Skin epidermis (tissue), 12 donors: ENCODE results near the gene TAGLN.
"Not testable (repeated sequence)": the region's sequence is repeated elsewhere in the genome, so short reads cannot be mapped to it uniquely, and the experiment has no call there.

Experiments
- H3K27ac ChIP-seq, 21 experiments: fragments of 200-600 bp; sonication (generic) in 11 of 21; one replicate each; pipeline ENCODE4 v1.5.0; 2020; ENCODE audit warnings: mild to moderate bottlenecking in 3 of 21, inconsistent platforms in 2 of 21, moderate library complexity in 2 of 21
- H3K4me3 ChIP-seq, 7 experiments: fragments of 200-600 bp; sonication (generic) in 2 of 7; one replicate each; pipeline ENCODE4 v1.5.0; 2020; ENCODE audit warnings: inconsistent platforms in 2 of 7, mild to moderate bottlenecking in 2 of 7, moderate library complexity in 1 of 7

TAGLN gene

DNA sequence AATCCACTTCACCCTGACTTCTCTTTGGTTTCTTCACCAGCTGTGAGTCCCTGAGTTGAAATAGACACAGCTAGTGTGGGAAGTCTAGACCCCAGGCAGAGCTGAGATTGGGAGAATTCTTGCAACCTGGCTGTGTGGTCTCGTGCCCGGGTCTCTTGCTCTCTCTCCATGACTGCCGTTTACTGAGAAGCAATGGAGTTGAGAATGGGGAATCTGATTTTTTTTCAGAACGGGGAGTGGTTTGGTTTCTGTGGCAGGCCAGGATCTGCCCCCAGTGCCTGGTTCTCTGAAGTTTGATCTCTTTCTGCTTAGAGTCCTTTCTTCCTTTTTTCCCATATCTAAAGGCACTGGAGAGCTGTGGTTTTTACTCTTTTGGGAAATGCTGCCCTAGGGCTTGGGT is 19.1 kb upstream of the TAGLN start:
- H3K27ac ChIP-seq = peak overlapping the region in 20 of 21 experiments; percentile 48 to 99 (median 94)

GRCh38 chr11:117180661-117181585 is 18.2 kb upstream of the TAGLN start:
- no peak overlapping the region for H3K4me3 ChIP-seq
- H3K27ac ChIP-seq = peak overlapping the region in 12 of 21 experiments; percentile 9 to 98 (median 94)

More for the DNA sequence above, 19.1 kb upstream of the TAGLN start:
- H3K4me3 ChIP-seq = peak overlapping the region in 6 of 7 experiments; percentile 52 to 99 (median 92)

DNA sequence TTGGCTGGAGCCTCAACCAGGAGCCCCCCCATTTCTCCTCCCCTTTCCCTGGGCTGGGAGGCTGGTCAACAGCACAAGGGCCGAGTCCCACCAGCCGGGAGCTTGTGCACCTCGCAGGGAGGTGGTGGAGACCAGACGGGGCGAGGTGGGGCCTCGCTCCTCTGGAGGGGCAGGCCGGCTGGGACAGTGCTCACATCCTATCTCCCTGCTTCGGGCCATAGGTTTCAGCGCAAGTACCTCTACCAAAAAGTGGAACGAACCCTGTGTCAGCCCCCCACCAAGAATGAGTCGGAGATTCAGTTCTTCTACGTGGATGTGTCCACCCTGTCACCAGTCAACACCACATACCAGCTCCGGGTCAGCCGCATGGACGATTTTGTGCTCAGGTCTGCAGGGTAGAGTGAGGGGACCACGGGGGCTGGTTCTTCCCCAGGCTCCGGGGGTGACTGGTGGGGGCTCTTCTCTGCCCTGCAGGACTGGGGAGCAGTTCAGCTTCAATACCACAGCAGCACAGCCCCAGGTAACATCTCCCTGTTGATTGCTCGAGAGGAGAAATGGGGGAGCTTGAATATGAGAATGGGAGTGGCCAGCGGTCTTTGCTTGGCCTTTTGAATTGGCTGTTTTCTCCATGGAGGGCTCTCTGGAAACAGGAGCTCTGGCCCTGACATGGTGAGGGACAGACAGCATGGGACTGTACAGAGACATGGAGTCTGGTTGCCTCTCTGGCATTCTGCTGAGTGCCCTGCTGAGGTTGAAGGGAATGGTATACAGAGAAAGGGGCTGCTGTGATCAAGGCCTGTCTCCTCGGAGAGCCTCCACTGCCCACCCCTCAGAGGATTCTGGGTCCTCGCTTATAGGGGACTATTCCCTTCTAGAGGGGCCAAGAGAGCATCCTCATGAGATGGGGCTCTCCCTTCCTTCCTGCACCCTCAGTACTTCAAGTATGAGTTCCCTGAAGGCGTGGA is 17.3 kb upstream of the TAGLN start:
- H3K4me3 ChIP-seq = no peak overlapping the region
- H3K27ac ChIP-seq = peak overlapping the region in 1 of 21 experiments; percentile 8

DNA sequence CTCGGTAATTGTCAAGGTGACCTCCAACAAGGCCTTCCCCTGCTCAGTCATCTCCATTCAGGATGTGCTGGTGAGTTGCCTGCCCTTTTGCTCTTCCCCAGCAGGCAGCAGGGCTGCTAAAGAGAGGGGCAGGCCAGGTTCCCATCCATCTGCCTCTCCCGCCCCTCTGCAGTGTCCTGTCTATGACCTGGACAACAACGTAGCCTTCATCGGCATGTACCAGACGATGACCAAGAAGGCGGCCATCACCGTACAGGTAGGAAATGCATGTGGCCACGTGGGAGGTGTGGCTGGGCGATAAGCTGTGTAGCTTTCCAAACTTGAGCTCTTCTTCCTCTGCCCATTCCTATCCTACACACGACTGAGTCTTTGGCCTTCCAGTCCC is 16.6 kb upstream of the TAGLN start:
- Histone ChIP-seq H3K4me3 (no peak overlapping the region), H3K27ac (no peak overlapping the region)

DNA sequence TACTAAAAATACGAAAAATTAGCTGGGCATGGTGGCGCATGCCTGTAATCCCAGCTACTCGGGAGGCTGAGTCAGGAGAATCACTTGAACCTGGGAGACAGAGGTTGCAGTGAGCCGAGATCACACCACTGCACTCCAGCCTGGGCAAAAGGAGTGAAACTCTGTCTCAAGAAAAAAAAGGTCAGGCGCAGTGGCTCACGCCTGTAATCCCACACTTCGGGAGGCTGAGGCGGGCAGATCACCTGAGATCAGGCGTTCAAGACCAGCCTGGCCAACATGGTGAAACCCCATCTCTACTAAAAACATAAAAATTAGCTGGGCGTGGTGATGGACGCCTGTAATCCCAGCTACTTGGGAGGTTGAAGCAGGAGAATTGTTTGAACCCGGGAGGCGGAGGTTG is 16.0 kb upstream of the TAGLN start:
- H3K27ac ChIP-seq = peak overlapping the region in 1 of 21 experiments; percentile 35
- not testable (repeated sequence) for H3K4me3 ChIP-seq

GRCh38 chr11:117183724-117184349 is 15.3 kb upstream of the TAGLN start:
- peak overlapping the region in 1 of 21 experiments; percentile 35 for H3K27ac ChIP-seq
- H3K4me3 ChIP-seq = no peak overlapping the region

DNA sequence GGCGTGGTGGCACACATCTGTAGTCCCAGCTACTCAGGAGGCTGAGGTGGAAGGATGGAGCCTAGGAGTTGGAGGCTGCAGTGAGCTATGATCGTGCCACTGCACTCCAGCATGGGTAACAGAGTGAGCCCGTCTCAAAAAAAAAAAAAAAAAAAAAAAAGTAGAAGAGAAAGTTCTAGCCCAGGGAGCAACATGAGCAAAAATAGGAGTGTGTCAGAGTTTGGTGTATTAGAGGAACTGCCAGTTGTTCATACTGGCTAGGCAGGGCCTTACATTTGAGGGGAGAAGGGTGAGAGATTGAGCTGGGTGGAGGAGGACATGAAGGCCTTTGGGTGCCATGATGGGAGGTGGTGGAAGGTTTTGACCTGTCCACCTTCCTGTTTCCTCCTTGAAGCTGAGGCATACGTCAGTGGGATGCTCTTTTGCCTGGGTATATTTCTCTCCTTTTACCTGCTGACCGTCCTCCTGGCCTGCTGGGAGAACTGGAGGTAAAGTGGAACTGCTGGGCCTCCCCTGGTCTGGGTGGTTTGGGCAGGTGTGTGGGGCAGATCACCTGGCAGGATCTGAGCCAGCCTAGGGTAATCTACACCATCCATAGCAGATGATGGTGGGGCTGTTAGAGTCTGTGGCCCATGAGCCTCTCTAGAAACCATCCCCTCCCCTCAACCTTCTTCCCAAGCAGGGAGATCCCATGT is 13.3 kb upstream of the TAGLN start:
- peak overlapping the region in 9 of 21 experiments; percentile 13 to 73 (median 42) for H3K27ac ChIP-seq
- H3K4me3 ChIP-seq = no peak overlapping the region

DNA sequence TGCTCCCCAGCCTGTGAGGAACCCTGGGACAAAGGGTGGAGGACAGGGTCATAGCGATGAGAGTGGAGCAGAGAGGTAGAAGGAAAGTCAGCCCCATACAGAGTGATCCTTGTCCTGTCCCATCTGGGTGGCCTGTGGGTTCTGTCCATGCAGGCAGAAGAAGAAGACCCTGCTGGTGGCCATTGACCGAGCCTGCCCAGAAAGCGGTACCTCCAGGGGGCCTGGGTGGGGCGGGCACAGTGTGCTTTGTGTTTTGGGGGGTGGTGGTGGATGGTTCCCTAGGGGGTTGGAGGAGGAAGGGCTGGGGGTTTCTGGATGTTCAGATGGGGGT is 12.8 kb upstream of the TAGLN start:
- Histone ChIP-seq H3K27ac (peak overlapping the region in 9 of 21 experiments; percentile 13 to 73 (median 42)), H3K4me3 (no peak overlapping the region)

DNA sequence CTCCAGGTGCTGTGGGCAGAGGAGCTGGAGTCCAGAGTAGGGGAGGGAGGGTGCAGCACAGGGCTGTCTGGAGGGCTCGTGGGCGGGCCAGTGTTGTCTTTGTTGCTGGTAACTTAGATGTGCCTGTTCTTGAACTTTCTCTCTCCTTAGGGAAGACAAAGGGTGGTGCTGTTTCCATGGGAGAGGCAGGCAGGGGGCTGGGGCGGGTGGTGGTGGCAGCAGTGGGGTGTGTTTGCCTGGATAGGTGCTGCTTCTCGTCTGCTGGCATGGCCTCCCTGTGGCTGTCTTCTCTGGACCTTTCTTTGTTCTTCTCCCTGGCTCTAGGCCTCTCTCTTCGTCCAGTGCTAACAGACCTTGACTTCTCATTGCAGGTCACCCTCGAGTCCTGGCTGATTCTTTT is 12.2 kb upstream of the TAGLN start:
- H3K4me3 ChIP-seq = no peak overlapping the region
- peak overlapping the region in 7 of 21 experiments; percentile 0 to 52 (median 42) for H3K27ac ChIP-seq

DNA sequence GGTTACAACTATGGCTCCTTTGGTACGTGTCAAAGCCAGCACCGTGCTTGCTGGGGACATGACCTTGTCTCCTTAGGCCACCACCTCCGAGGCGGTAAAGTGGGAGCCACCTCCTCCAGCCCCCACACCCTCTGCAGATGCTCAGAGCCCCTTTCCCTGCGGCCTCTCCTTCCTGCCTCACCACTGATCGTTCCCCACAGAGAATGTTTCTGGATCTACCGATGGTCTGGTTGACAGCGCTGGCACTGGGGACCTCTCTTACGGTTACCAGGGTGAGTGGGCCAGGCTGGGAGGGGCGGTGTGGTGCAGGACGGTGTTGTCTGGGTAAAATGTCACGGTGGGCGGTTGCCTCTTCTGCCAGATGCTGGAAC is 11.8 kb upstream of the TAGLN start:
- peak overlapping the region in 4 of 21 experiments; percentile 0 to 50 (median 22) for H3K27ac ChIP-seq
- no peak overlapping the region for H3K4me3 ChIP-seq

DNA sequence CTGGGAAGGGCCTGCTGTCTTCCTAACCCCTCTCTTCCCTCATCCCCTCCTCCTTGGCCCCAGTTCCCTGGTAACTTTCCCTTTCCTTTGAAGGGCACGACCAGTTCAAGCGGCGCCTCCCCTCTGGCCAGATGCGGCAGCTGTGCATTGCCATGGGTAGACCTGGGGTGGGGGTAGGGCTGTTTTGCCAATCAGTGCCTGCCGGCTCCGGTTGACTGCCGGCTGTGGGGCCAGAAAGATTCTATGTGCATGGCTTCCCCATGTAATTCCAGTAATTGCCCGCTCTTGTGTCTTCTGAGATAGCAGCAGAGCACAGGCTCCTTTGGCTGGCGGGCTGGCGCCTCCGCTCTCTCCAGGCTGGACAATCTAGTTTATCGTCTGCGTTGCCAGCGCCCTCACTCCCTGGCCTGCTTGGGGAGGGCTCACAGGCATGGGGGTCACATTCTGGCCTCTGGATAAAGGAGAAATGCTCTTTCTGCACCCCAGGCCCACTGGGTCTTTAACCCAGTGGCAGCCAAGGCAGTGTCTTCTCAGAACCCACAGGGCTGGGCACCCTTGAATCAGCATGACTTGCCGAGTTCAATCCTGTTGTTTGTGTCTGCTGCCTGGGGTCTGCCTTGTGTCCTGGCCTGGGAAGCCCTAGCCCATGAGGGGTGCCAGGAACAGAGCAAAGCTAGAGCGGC is 11.2 kb upstream of the TAGLN start:
- peak overlapping the region in 5 of 21 experiments; percentile 0 to 57 (median 42) for H3K27ac ChIP-seq
- no peak overlapping the region for H3K4me3 ChIP-seq

DNA sequence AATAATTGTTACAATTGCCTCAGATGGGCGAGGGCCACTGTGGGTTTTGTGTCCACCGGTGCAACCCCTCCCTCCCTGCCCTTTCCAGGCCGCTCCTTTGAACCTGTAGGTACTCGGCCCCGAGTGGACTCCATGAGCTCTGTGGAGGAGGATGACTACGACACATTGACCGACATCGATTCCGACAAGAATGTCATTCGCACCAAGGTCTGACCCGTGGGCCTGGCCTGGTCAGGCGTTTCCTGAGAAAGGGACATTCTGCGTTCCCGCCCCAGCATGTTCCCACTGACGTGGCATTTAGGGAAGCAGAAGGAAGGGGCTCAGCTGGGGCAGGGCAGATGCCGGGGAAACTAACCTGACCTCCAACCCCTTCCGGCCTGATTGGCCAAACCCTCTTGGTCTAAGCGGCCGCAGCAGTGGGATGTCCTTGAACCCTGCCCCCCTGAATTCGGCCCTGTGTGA is 10.5 kb upstream of the TAGLN start:
- Histone ChIP-seq H3K4me3 (no peak overlapping the region), H3K27ac (peak overlapping the region in 7 of 21 experiments; percentile 0 to 57 (median 42))

DNA sequence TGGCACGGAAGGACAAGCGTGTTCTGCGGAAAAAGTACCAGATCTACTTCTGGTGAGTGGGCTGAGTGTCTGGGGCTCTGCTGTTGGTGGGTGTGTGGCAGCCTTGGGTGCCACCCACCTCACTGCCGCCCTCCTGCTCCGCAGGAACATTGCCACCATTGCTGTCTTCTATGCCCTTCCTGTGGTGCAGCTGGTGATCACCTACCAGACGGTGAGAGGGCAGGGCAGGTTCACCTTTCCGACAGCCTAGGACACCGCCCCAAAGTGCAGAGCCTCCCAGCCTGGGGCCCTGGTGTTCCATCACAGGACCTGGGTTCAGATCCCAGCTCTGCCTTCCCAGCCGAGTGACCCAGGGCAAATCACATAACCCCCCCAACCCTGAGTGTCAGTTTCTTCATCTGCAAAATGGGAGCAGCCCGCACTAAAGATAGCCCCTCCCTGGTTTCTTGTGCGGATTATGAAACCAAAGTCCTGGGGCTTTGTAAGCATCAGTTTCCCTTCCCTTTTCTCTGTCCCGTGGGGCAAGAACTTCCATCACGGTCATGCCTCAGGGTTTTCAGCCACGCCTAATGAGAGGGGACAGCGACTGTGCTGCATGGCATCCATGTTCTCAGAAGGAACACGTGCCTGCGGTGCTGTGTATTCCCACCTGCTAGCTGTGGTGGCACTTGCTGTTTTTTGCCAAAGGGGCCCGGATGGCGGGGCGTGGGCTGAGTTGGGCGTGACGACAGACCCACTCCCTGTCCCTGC is 9.8 kb upstream of the TAGLN start:
- Histone ChIP-seq H3K27ac (peak overlapping the region in 5 of 21 experiments; percentile 42 to 57 (median 47)), H3K4me3 (no peak overlapping the region)

DNA sequence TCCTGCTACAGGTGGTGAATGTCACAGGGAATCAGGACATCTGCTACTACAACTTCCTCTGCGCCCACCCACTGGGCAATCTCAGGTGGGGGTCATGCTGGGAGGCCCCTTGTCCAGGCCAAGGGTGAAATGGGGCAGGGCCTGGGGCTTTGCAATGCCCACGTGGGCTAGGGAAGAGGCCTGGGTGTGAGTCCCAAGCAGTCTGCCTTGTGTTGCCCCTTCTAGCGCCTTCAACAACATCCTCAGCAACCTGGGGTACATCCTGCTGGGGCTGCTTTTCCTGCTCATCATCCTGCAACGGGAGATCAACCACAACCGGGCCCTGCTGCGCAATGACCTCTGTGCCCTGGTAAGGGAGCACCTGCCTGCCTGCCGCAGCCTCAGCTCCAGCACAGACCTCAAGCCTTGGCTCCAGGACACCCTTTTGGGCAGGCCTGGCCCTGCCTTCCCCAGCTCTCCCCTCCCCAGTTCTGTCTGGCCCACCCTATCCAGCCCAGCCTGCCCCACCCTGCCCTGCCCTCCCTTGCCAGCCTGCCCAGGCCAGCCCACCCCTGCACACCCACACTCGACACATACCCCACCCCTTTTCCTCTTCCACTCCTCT is 9.1 kb upstream of the TAGLN start:
- Histone ChIP-seq H3K27ac (peak overlapping the region in 5 of 21 experiments; percentile 1 to 55 (median 47)), H3K4me3 (no peak overlapping the region)

DNA sequence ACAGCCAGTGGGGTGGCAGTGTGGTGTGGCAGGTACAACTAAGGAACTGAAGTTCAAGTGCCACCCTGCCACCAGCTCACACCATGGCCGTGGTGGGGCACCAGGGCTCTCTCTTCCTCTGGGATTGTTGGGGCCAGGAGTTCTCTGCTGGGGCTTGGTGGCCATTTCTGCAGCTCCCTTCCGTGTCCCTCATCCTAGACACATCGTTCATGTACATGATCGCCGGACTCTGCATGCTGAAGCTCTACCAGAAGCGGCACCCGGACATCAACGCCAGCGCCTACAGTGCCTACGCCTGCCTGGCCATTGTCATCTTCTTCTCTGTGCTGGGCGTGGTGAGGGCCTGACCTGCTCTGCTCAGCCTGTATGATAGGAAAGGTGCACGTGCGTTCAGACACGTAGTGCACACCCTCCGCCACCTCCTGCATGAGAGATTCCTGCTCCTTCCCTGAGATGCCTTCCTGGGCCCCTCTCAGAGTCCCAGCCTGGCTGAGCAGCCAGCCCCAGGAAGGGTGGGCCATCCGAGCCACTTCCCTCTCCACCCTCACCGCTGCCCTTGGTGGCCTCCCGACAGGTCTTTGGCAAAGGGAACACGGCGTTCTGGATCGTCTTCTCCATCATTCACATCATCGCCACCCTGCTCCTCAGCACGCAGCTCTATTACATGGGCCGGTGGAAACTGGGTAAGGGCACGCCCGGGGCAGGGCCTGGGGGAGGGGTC is 7.3 kb upstream of the TAGLN start:
- no peak overlapping the region for H3K4me3 ChIP-seq
- no peak overlapping the region for H3K27ac ChIP-seq

GRCh38 chr11:117192401-117192875 is 6.7 kb upstream of the TAGLN start:
- no peak overlapping the region for H3K27ac ChIP-seq
- no peak overlapping the region for H3K4me3 ChIP-seq
